NK-92 (cell line): ENCODE data around the gene CD6.

Experiments
- DNase-seq: peaks from one replicate; lab custom pipeline; 2025; ENCODE audit not compliant: unreplicated experiment; lab: John Stamatoyannopoulos, UW

The CD6 gene

DNA sequence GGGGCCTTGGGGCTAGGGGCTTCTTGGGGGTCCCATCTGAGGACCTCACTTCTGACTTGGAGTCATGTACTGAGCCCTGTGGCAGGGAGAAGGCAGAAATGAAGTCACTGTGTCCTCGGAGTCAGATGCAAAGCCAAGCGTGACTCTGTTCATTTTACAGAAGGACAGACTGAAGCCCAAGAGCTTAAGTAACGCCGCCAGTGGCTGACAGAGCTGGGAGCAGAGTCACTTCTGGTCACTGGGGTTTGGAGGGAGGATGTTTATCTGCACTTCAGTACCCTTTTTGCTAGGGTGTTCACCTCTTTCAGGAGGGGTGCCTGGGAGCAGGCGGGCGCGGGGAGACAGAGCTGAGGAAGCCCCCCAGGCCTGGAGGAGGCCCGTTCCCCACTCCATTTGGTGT lies 10.7 kb downstream of the CD6 start:
- no peak for DNase-seq

- no peak for DNase-seq
These were observed 12.7 kb downstream of the CD6 start for GRCh38 chr11:60984149-60984548.

DNA sequence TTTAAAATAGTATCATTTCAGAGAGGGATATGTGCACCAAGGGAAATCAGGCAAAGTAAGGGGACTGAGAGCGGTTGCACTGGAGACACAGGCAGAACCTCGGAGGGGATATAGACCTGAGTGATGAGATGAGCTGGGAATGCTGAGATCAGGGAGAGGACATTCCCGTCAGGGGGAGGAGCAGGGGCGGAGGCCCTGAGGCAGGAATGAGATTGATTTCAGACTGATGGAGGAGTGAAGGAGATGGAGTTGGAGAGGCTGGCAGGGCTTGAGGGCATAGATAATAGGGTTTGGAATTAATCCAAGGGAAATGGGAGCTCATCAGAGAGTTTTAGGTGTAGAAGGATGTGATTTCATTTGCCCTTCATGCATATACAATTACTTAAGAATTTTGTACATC lies 13.2 kb downstream of the CD6 start:
- no peak for DNase-seq

DNA sequence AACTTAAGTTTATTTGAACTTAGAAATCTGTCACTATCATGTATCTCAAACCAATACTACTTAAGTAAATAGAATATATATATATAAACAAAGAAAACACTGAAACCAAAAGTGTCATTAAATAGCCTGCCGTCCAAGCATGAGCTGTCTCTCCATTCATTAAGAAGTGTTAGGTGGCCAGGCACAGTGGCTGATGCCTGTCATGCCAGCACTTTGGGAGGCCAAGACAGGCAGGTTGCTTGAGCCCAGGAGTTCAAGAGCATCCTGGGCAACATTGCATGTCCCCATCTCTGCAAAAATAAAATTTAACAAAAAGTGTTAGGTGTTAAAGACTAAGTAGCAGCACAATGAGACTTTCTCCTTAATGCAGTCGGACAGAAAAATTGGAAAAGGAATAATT lies 14.0 kb downstream of the CD6 start:
- no peak for DNase-seq

- DNase-seq, result peak; percentile 53
These were observed 14.8 kb downstream of the CD6 start for GRCh38 chr11:60985991-60986915.

- DNase-seq, result no peak
These were observed 16.2 kb downstream of the CD6 start for GRCh38 chr11:60987577-60988277.

- DNase-seq, result no peak
These were observed 17.2 kb downstream of the CD6 start for GRCh38 chr11:60988658-60989057.

DNA sequence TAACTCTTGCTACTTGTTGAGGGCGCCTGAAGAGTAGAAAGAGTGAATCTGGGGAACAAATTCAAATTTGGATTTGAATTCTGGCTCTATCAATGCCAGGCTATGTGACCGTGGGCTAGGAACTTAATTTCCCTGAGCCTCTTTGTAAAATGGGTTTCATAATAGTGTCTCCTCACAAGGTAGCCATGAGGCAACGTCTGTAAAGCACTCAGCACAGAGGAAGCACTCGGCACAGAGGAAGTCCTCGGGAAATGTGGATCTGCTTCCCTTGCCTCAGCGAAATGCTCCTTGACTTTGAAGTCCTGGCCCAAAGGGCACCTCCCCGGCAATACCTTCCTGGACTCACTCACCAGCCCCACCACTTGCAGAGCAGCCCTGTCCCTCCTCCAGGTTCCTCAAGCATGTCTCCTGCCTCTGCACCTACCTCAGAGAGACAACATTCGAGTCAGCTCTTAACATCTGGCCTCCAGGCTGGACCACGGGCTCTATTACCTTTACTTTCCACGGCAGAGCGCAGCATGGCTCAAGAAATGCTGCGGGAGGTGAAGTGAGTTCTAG lies 17.7 kb downstream of the CD6 start:
- DNase-seq, result no peak

DNA sequence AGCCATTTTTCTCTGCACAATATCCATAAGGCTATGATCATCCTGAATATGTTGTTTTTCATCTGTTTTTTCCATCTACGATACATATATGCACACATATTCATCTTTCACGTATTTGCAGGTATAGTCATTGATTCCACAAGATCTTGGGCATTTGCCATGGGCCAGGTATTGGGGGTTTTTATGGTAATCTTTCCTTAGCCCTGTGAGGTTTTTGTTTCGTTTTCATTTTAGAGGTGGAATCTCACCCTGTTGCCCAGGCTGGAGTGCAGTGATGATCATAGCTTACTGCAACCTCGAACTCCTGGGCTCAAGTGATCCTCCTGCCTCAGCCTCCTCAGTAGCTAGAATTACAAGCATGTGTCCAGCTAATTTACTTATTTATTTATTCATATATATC lies 20.0 kb downstream of the CD6 start:
- no peak for DNase-seq

DNA sequence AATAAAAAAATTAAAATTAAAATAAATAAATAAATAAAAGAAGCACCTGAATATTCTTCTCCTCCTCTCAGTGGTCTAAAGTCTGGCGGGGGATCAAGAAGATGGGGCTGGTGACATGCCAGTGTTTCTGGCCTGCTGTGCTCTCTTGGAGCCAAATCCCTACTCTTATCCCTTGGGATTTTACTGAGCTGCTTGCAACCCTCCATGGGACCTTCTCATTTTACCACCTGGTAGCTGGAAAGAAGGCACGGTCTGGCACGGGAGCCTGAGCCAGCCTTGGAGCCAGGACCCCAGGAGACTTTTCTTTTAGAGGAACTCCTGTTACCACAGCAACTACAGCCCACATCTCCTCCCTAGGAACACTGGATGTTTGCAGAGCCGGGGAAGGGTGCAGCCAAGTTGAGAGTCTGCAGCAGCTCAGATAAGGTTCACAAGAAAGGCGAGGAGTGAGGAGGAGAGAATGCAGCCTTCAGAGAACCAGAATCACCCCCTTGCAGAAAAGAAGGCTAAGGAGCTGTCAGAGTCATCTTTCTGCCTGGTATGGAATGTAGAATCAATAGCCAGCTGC lies 21.4 kb downstream of the CD6 start:
- DNase-seq, result no peak

GRCh38 chr11:60993615-60994014 lies 22.1 kb downstream of the CD6 start:
- DNase-seq, result no peak

- no peak for DNase-seq
These were observed 23.1 kb downstream of the CD6 start for GRCh38 chr11:60994541-60995080.

DNA sequence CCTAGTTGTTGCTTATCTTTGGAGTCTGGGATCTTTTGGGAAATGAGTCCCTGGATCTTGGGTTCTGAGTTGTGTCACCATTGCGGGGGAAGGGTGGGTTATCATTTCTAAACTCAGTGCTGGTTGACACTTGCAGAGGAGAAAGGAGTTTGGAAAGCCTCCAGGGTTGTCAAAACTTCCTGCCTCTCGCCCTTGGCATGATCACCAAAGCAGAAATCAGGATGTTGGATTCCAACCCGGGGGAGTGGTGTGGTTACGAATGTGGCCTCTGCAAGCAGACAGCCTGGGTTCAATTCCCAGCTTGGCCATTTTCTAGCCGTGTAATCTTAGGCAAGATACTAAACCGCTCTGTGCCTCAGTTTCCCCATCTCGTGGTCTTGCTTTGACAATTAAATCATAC lies 24.3 kb downstream of the CD6 start:
- no peak for DNase-seq

- no peak for DNase-seq
These were observed 25.1 kb downstream of the CD6 start for GRCh38 chr11:60996381-60997138.

- DNase-seq, result no peak
These were observed 28.9 kb downstream of the CD6 start for GRCh38 chr11:61000426-61000825.

- DNase-seq, result no peak
These were observed 30.5 kb downstream of the CD6 start for GRCh38 chr11:61001931-61002330.

DNA sequence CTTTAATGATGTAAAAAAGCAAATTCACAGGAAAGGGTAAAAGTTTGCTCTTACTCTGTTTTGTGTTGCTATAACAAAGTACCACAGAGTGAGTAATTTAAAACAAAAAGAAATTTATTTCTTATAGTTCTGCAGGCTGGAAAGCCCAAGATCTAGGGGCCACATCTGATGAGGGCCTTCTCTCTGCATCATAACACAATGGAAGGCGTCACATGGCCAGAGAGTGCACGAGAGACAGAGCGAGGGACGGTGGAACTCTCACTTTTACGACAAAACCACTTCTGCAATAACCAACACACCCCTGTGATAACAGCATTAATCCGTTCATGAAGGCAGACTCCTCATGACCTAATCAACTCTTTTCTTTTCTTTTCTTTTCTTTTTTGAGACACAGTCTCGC lies 31.1 kb downstream of the CD6 start:
- DNase-seq, result no peak

DNA sequence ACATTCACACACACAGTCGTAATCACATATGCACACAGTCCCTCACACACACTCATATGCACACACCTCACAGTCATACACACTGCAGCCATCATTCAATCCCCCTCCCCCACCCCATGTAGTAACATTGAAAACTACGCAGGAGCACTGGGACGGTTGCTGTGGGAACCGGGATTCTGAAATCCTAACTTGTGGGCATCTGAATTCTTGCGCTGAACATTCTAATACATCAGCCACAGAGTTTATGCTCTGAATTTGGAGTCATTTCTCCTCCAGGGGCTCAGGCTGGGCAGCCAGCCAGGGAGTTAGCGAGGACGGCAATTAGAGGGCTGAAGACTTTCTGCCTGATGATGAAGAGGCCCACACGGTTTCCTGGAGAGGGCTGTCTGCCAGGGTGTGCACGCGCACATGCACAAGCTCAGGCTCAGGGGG lies 32.7 kb downstream of the CD6 start:
- DNase-seq, result no peak

DNA sequence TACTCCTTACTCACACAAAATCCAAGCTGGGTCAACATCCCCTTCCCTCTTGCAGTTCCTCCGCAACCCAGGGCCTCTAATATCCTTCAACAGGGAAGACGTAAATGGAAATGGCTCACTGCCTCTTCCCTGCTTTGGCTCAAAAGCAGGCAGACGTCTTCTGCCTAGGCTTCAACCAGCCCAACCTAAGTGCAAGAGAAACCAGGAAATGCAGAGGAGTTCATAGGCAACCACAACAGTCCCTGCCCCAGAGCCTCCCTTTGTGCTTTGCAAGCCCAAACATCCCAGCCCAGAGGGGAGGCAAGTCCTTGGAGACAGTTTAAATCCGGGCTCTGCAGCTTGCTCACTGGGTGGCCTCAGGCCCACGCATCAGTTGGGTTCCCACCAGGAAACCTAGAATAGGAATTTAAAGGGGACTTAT lies 33.3 kb downstream of the CD6 start:
- no peak for DNase-seq

DNA sequence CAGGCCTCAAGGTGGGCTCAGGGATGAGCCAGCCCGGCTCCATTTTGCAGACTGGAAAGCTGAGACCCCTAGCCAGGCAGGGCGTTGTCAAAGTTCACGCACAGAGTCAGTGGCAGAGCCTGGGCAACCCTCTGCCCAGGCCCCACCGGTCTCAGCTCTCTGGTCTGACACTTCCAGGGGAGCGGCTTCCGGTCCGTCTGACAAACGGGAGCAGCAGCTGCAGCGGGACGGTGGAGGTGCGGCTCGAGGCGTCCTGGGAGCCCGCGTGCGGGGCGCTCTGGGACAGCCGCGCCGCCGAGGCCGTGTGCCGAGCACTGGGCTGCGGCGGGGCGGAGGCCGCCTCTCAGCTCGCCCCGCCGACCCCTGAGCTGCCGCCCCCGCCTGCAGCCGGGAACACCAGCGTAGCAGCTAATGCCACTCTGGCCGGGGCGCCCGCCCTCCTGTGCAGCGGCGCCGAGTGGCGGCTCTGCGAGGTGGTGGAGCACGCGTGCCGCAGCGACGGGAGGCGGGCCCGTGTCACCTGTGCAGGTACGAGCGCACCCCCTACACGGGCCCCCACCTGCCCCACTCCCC lies 36.0 kb downstream of the CD6 start:
- DNase-seq, result no peak
